ENCODE results near the gene EFNA4. TPM values are rescaled to one million over a fixed set of nuclear protein-coding genes. Genes with fewer than 3 reads are reported as not detected.

The EFNA4 gene
- total RNA-seq, 1 experiment from 2014 or later, result 11.8 TPM

DNA sequence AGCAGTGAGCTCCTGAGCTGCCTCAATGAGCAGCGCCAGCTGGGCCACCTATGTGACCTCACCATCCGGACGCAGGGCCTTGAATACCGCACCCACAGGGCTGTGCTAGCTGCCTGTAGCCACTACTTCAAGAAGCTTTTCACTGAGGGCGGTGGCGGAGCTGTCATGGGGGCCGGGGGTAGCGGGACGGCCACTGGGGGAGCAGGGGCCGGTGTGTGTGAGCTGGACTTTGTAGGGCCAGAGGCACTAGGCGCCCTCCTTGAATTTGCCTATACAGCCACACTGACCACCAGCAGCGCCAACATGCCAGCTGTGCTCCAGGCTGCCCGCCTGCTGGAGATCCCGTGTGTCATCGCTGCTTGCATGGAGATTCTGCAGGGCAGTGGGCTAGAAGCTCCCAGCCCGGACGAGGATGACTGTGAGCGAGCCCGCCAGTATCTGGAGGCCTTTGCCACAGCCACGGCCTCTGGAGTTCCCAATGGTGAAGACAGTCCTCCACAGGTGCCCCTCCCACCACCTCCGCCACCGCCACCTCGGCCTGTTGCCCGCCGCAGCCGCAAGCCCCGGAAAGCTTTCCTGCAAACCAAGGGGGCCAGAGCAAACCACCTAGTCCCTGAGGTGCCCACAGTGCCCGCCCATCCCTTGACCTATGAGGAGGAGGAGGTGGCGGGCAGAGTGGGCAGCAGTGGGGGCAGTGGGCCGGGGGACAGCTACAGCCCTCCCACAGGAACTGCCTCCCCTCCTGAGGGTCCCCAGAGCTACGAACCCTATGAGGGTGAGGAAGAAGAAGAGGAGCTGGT is 48.6 kb upstream of the EFNA4 start:
- Histone ChIP-seq H3K23ac (ENCODE audit: insufficient read length, low read depth, low read length) (no peak overlapping the region), H2BK12ac (ENCODE audit: insufficient read length, low read depth, low read length) (no peak overlapping the region), H3K27me3 (ENCODE audit: insufficient read depth, low read length) (no peaks in the 10 kb centered on the region), H4K20me1 (ENCODE audit: control insufficient read depth, insufficient read depth, insufficient read length) (no peaks in the 10 kb centered on the region), H4K91ac (ENCODE audit: insufficient read length, low read depth, low read length) (no peak overlapping the region), H3K79me2 (ENCODE audit: insufficient read depth, low read length) (no peaks in the 10 kb centered on the region; the same call in 1 of the 2 replicates), H3K4me2 (ENCODE audit: insufficient read depth, insufficient read length, low read length) (no peak overlapping the region), H3K14ac (ENCODE audit: insufficient read depth, low read length) (no peak overlapping the region), H2BK5ac (ENCODE audit: insufficient read length, low read length) (no peak overlapping the region), H3K56ac (ENCODE audit: insufficient read length, low read depth, low read length) (no peak overlapping the region), H3K23me2 (ENCODE audit: insufficient read length, low read depth, low read length, poor library complexity, severe bottlenecking) (no peaks in the 10 kb centered on the region), H3K18ac (ENCODE audit: insufficient read length, low read depth, low read length) (no peak overlapping the region), H2BK20ac (ENCODE audit: low read depth, low read length, poor library complexity, severe bottlenecking) (no peak overlapping the region), H3K27ac (ENCODE audit: insufficient read length, low read depth, low read length) (no peak overlapping the region), H2BK15ac (ENCODE audit: low read depth, low read length) (no peak overlapping the region), H3K4me1 (ENCODE audit: insufficient read depth, low read length) (peaks cover 3% of the 10 kb centered on the region; the same call in 1 of the 2 replicates), H4K5ac (ENCODE audit: insufficient read length, low read depth, low read length) (no peak overlapping the region), H2AK5ac (ENCODE audit: insufficient read length, low read length) (no peak overlapping the region), H2AFZ (ENCODE audit: low read length) (no peak overlapping the region), H3K9me3 (ENCODE audit: control insufficient read depth, low read depth, low read length) (no peaks in the 10 kb centered on the region), H3K9ac (ENCODE audit: extremely low read depth, insufficient read length, low read length) (no peak overlapping the region), H4K8ac (replicated peaks; ENCODE audit: insufficient read length, low read depth, low read length) (no peak overlapping the region), H2BK120ac (ENCODE audit: low read depth, low read length, poor library complexity, severe bottlenecking) (no peak overlapping the region), H3K79me1 (ENCODE audit: insufficient read depth, low read depth, low read length, poor library complexity, severe bottlenecking) (no peaks in the 10 kb centered on the region), H3K4ac (ENCODE audit: low read depth, low read length) (no peak overlapping the region), H3T11ph (ENCODE audit: low read length) (no peak overlapping the region)
- Mint-ChIP-seq H3K36me3 (ENCODE audit: insufficient read depth in 1 of 3, low read depth in 3 of 3) (peaks cover 8 to 39% (median 23%) of the 10 kb centered on the region in 3 experiments; a peak in 6 of 7 replicates), H3K4me3 (no peak overlapping the region), H3K4me1 (peaks cover 38 to 66% of the 10 kb centered on the region in 2 experiments), H3K9me3 (no peaks in the 10 kb centered on the region; a peak in 1 of 5 replicates), H3K27ac (no peak overlapping the region), H3K27me3 (ENCODE audit: low read depth) (no peaks in the 10 kb centered on the region)
- DNase-seq, result no peak
- WGBS (ENCODE audit: extremely low coverage, insufficient read length, low lambda C conversion rate), result no CpG with 5 or more reads among the region's 31 CpGs
- TF ChIP-seq CTCF (conservative IDR thresholded peaks at IDR 0.05), result no peak

Data from H9 (cell line).